WERI-Rb-1 (cell line): ENCODE data around the gene TSC22D3.

Experiments
- DNase-seq: peaks from one replicate; pipeline ENCODE4 v3.0.0-alpha.2; 2020
- H3K27ac ChIP-seq: fragments of 250-450 bp; sonication (Bioruptor Pico); 2 replicates; pipeline ENCODE4 v1.5.1; 2020; ENCODE audit warnings: mild to moderate bottlenecking, moderate library complexity
- H3K27me3 ChIP-seq: fragments of 250-450 bp; sonication (Bioruptor Pico); 2 replicates; pipeline ENCODE4 v1.5.1; 2021; ENCODE audit warnings: mild to moderate bottlenecking, low read depth, moderate library complexity; ENCODE audit not compliant: insufficient read depth, severe bottlenecking
- H3K36me3 ChIP-seq: fragments of 250-450 bp; sonication (Bioruptor Pico); 2 replicates; pipeline ENCODE4 v1.5.1; 2020; ENCODE audit warnings: mild to moderate bottlenecking, moderate library complexity
- H3K4me3 ChIP-seq: 2 replicates; pipeline ENCODE4 v1.5.1; 2011; ENCODE audit warnings: low read depth, mild to moderate bottlenecking, control low read depth, low read length
- H3K9me3 ChIP-seq: fragments of 250-450 bp; sonication (Bioruptor Pico); 2 replicates; pipeline ENCODE4 v1.5.1; 2021; ENCODE audit warnings: mild to moderate bottlenecking, moderate library complexity; ENCODE audit not compliant: severe bottlenecking
- TF ChIP-seq, protein P1 (sequence below): IDR thresholded peaks from 2 replicates; pipeline ENCODE4 v1.5.1; 2011; ENCODE audit warnings: low read depth, mild to moderate bottlenecking, control low read depth, inconsistent platforms, low read length

The TSC22D3 gene

DNA sequence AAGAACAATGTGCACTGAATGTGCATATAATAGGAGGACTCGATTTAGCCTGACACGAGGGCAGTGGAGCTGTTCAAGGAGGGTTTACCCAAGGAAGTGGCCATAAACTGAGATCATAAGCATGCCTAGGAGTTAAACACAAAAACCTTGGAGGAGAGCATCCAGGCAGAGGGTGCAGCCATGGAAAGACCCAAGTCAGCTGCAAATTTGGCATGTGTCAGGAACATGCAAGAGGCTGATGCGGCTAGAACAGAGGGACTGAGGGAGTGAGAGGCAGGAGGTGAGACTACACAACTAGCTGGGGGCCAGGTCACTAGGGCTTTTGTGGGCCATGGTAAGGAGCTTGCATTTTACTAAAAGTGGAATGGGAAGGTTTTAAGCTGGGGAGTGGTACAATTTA is 91.7 kb downstream of the TSC22D3 start:
- DNase-seq: no peak
- Histone ChIP-seq H3K9me3 (no peaks in the 10 kb centered on the region), H3K27ac (no peak overlapping the region), H3K27me3 (peaks cover 4% of the 10 kb centered on the region), H3K4me3 (no peak overlapping the region), H3K36me3 (no peaks in the 10 kb centered on the region)
- TF ChIP-seq, protein P1, sequence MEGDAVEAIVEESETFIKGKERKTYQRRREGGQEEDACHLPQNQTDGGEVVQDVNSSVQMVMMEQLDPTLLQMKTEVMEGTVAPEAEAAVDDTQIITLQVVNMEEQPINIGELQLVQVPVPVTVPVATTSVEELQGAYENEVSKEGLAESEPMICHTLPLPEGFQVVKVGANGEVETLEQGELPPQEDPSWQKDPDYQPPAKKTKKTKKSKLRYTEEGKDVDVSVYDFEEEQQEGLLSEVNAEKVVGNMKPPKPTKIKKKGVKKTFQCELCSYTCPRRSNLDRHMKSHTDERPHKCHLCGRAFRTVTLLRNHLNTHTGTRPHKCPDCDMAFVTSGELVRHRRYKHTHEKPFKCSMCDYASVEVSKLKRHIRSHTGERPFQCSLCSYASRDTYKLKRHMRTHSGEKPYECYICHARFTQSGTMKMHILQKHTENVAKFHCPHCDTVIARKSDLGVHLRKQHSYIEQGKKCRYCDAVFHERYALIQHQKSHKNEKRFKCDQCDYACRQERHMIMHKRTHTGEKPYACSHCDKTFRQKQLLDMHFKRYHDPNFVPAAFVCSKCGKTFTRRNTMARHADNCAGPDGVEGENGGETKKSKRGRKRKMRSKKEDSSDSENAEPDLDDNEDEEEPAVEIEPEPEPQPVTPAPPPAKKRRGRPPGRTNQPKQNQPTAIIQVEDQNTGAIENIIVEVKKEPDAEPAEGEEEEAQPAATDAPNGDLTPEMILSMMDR: no peak

DNA sequence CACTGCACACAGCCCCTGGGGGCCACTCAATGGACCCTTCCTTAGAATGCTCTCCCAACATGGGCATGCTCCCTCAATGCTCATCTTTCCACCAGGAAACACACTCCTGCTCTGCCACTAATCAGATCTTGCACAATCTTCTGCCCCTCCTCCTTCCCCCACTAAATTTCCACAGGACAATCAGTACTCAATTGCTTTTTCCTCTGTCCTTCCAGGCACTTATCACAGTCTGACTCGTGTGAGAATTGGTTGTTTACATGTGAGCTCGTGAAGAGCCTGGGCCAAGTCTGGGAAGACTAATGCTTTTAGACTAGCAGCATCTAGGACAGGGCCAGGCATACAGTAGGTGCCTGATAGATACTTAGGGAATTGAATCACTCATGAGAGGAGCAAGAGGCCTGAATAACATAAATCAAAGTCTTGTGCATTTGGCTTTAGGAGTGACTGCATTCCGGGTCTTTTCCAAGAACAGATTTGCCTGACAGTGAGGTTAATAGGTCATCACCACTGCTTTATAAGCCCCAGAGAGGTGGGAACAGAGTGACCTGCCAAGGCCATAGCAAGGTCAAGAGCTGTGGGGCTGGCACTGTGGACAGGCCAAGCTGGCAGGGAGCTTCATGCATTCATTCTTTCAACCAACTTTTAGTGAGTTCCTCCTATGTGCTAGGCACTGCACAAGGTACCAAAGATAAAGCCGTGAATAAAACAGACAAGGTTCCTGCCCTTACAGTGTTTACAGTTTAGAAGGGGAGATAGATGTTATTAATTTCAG is 92.3 kb downstream of the TSC22D3 start:
- TF ChIP-seq, protein P1: no peak
- H3K4me3 ChIP-seq: no peak overlapping the region
- no peaks in the 10 kb centered on the region for H3K36me3 ChIP-seq
- peaks cover 4% of the 10 kb centered on the region for H3K27me3 ChIP-seq
- no peak for DNase-seq
- H3K27ac ChIP-seq: no peak overlapping the region
- H3K9me3 ChIP-seq: no peaks in the 10 kb centered on the region

DNA sequence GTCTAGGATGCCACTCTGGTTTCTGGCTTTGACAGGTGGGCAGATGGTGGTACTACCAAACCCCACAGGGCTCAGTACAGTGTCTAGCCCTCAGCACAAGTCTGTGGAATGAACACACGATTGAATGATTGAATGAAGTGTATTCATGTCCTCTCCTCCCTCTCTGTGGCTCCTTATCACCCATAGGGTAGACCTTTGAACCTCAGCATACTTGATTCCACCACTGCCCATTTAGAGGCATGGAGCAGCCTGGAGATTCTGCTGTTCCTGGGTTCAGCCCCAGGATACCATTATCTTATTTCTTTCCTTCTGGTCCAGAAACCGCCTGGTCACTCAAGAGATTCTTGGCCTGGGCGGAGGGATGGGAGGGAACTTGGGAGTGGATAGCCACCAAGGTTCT is 93.3 kb downstream of the TSC22D3 start:
- H3K4me3 ChIP-seq: no peak overlapping the region
- no peaks in the 10 kb centered on the region for H3K9me3 ChIP-seq
- peaks cover 4% of the 10 kb centered on the region for H3K27me3 ChIP-seq
- TF ChIP-seq, protein P1: no peak
- H3K36me3 ChIP-seq: no peaks in the 10 kb centered on the region
- H3K27ac ChIP-seq: no peak overlapping the region
- DNase-seq: no peak

DNA sequence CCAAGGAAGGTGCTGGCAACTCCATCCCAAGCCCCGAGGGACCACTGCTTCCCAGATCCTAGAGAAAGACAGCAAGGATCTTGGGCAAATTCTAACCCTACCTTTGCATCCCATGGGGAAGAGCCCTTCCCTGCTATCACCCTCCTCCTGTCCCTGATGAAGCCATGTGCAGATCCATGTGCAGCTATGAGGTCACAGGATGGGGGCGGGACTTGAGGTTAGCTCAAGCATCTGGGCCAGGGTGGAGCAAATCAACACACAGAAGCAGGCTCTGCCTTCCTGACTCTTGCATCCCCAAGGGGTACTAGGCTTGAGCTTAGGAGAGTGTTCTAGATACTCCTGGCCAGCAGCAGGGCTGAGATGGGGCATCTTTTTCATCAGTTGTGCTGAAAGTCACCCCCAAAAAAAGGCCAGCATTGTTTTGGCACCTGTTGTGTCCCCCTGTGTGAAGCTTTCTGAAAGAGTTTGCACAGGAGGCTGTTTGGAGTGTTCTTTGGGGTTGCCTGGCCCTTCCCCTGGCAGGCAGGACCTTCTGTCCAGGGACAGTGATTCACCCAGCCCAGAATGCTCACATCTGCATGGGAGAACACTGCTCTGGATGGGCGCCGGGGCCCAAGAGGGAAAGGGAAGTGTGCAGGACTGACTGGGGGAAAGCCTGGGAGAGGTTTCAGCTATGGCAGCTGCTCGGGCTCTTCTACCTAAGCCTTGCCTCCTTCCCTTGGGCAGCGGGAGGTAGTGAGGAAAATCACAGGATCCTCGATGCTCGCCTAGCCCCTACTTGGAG is 96.4 kb downstream of the TSC22D3 start:
- Histone ChIP-seq H3K9me3 (no peaks in the 10 kb centered on the region), H3K4me3 (no peak overlapping the region), H3K27ac (no peak overlapping the region), H3K27me3 (peaks cover 8% of the 10 kb centered on the region), H3K36me3 (no peaks in the 10 kb centered on the region)
- TF ChIP-seq, protein P1: no peak
- no peak for DNase-seq

DNA sequence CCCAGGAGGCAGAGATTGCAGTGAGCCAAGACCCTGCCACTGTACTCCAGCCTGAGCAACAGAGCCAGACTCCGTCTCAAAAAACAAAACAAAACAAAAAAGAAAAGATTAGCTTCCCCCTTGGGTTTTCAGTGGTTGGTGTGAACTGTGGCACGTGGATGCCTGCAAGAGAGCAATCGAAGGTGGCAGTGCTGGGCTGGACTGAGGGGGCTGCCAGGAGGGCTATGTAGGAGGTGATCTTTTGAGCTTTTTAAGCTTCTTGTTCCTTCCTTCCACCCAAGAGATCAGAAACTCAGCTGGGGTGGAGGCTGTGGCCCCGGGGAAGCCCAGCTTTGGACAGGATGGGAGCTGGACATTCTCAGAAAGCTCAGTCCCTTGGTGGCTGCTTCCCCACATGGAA is 97.7 kb downstream of the TSC22D3 start:
- Histone ChIP-seq H3K9me3 (no peaks in the 10 kb centered on the region), H3K27me3 (peaks cover 13% of the 10 kb centered on the region), H3K27ac (no peak overlapping the region), H3K4me3 (no peak overlapping the region), H3K36me3 (no peaks in the 10 kb centered on the region)
- DNase-seq: no peak
- TF ChIP-seq, protein P1: no peak
